Ovary (tissue), 3 donors: ENCODE data around the gene C4BPA.

Experiments used
- EP300 ChIP-seq: sonication (generic); formaldehyde crosslinking; IDR thresholded peaks from one replicate; pipeline ENCODE4 v1.6.1; 2017; ENCODE audit warnings: antibody characterized with exemption
- POLR2A ChIP-seq: fragments of 450-650 bp; IDR thresholded peaks from one replicate; pipeline ENCODE4 v1.6.1; 2017; ENCODE audit warnings: antibody characterized with exemption, mild to moderate bottlenecking, moderate library complexity
- TF ChIP-seq, protein P1 (sequence below), 3 donors: fragments of 450-650 bp in 2 of 3; fragments of 200-600 bp in 1 of 3; IDR thresholded peaks; one replicate each; pipeline versions ENCODE4 v1.5.1 to v1.8.0; 2016 to 2022; ENCODE audit warnings: antibody characterized with exemption in 3 of 3, mild to moderate bottlenecking in 1 of 3
- donor health status: DM: no; HTN: no; CAD: no.

DNA sequence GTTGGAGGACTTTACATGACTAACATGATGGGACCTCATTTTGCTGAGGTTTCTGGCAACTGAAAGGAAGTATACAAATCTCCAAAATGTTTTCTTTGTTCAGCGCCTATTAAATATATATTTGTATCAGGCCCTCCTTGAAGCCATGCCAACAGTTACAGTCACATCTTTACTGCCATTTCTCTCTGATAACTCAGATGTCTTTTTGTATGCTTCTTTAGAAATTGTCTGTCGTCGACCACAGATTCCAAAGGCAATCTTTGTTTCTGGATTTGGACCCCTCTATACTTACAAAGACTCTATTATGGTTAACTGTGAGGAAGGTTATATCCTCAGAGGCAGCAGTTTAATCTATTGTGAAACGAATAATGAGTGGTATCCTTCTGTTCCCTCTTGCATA is 69.4 kb downstream of the C4BPA start:
- TF ChIP-seq, protein P1, sequence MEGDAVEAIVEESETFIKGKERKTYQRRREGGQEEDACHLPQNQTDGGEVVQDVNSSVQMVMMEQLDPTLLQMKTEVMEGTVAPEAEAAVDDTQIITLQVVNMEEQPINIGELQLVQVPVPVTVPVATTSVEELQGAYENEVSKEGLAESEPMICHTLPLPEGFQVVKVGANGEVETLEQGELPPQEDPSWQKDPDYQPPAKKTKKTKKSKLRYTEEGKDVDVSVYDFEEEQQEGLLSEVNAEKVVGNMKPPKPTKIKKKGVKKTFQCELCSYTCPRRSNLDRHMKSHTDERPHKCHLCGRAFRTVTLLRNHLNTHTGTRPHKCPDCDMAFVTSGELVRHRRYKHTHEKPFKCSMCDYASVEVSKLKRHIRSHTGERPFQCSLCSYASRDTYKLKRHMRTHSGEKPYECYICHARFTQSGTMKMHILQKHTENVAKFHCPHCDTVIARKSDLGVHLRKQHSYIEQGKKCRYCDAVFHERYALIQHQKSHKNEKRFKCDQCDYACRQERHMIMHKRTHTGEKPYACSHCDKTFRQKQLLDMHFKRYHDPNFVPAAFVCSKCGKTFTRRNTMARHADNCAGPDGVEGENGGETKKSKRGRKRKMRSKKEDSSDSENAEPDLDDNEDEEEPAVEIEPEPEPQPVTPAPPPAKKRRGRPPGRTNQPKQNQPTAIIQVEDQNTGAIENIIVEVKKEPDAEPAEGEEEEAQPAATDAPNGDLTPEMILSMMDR (IDR thresholded peaks at IDR 0.05): no peak
- TF ChIP-seq POLR2A: no peak
- no peak for TF ChIP-seq EP300
